ENCODE results near the gene EXTL2. TPM values are rescaled to one million over a fixed set of nuclear protein-coding genes. Genes with fewer than 3 reads are reported as not detected.

EXTL2 gene
- total RNA-seq, 1 experiment from 2014 or later, result 21.1 TPM

DNA sequence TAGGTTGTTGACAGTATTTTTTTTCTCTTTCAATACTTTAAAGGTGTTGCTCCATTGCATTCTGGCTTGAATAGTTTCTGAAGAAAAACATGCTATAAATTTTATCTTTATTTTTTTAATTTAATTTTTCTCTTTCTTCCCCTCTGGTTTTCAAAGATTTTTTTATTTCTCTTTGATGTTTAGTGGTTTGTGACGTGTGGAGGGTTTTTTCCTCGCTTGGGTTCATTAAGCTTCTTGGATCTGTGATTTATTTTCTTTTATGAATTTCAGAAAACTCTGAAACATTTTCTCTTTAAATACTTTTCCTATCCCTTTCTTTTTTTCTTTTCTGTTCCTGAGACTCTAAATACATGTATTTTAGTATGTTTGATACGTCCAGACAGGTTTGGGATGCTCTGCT lies 10.5 kb upstream of the EXTL2 start:
- H3K9ac ChIP-seq (ENCODE audit: low read length), result no peak overlapping the region
- H3K4me3 ChIP-seq (replicated peaks in 1 of 2; ENCODE audit: low read depth in 1 of 2, low read length in 2 of 2), result no peak overlapping the region
- H3K4me1 ChIP-seq (ENCODE audit: control insufficient read depth in 1 of 2, insufficient read depth in 2 of 2, low read length in 2 of 2), result no peaks in the 10 kb centered on the region
- ChIA-PET CTCF (no interaction called here), POLR2A (no interaction called here), RAD21 (ENCODE audit: low non-redundant PET in 1 of 2, low total read pairs in 2 of 2, uncharacterized antibody in 2 of 2, unreplicated experiment in 2 of 2) (no interaction called here)
- H3K9me3 ChIP-seq (ENCODE audit: control insufficient read depth in 1 of 2, insufficient read depth in 1 of 2, low read depth in 1 of 2, low read length in 2 of 2), result no peaks in the 10 kb centered on the region; a peak in 1 of 4 replicates
- TF ChIP-seq SP1 (IDR thresholded peaks at IDR 0.05; ENCODE audit: low read depth) (no peak), EZH2 (IDR thresholded peaks at IDR 0.05) (no peak), FOSL1 (IDR thresholded peaks at IDR 0.05; ENCODE audit: low read depth) (no peak), CBX3 (IDR thresholded peaks at IDR 0.05; ENCODE audit: low read depth) (no peak), ZNF274 (IDR thresholded peaks at IDR 0.05; ENCODE audit: low read depth, low read length) (no peak), EGR1 (IDR thresholded peaks at IDR 0.05; ENCODE audit: low read depth) (no peak), EZH2phosphoT487 (IDR thresholded peaks at IDR 0.05; ENCODE audit: borderline replicate concordance) (no peak), SRF (IDR thresholded peaks at IDR 0.05; ENCODE audit: low read depth) (no peak), YY1 (IDR thresholded peaks at IDR 0.05; ENCODE audit: extremely low read depth, insufficient replicate concordance, low read depth, low read length) (no peak)
- TF ChIP-seq, protein P1, sequence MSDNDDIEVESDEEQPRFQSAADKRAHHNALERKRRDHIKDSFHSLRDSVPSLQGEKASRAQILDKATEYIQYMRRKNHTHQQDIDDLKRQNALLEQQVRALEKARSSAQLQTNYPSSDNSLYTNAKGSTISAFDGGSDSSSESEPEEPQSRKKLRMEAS (IDR thresholded peaks at IDR 0.05), result no peak
- H3K9me2 ChIP-seq (ENCODE audit: insufficient read depth), result no peaks in the 10 kb centered on the region
- ATAC-seq (no peak), DNase-seq (ENCODE audit: low read depth, low spot score) (no peak)
- peaks cover 14 to 16% of the 10 kb centered on the region in 2 experiments for H3K36me3 ChIP-seq (ENCODE audit: control insufficient read depth in 1 of 2, insufficient read depth in 2 of 2, low read length in 2 of 2)
- no peaks in the 10 kb centered on the region for H4K20me1 ChIP-seq (ENCODE audit: insufficient read depth)
- no peak overlapping the region for H3K27ac ChIP-seq (ENCODE audit: low read depth, low read length)
- peaks cover 22% of the 10 kb centered on the region for H3K79me2 ChIP-seq (ENCODE audit: insufficient read depth, low read length)
- intact Hi-C loops (cut with micrococcal nuclease), result no loop called here
- no peak overlapping the region for H3K4me2 ChIP-seq (ENCODE audit: low read length)
- no peak overlapping the region for H2AFZ ChIP-seq (ENCODE audit: low read depth, low read length, poor library complexity, severe bottlenecking)
- BruUV-seq (replicated peaks), result no TSS peak
- H3K27me3 ChIP-seq (ENCODE audit: insufficient read depth, low read length), result no peaks in the 10 kb centered on the region

DNA sequence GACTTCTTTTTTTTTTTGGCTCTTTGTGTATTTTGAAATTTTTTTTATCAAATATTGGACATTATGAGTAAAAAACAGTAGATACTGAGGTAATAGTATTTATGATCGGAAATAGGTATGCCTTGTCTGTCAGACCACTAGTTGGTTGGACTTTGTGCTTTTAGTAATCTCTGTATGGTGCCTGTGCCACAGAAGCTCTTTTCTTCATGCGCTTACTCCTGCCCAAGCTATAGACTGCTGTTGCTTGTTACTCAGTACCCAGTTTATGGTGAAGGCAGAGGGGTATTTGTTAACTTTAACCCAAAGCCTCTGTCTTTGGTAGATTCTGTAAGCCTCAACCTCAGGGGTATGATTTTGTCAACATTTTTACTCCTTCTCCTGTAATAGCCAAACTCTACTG lies 9.9 kb upstream of the EXTL2 start:
- no TSS peak for BruUV-seq (replicated peaks)
- Histone ChIP-seq H3K36me3 (ENCODE audit: control insufficient read depth in 1 of 2, insufficient read depth in 2 of 2, low read length in 2 of 2) (peaks cover 17% of the 10 kb centered on the region in 2 experiments), H4K20me1 (ENCODE audit: insufficient read depth) (no peaks in the 10 kb centered on the region), H3K4me3 (replicated peaks in 1 of 2; ENCODE audit: low read depth in 1 of 2, low read length in 2 of 2) (no peak overlapping the region), H3K4me2 (ENCODE audit: low read length) (no peak overlapping the region), H3K27me3 (ENCODE audit: insufficient read depth, low read length) (no peaks in the 10 kb centered on the region), H3K79me2 (ENCODE audit: insufficient read depth, low read length) (peaks cover 26% of the 10 kb centered on the region), H2AFZ (ENCODE audit: low read depth, low read length, poor library complexity, severe bottlenecking) (no peak overlapping the region), H3K9ac (ENCODE audit: low read length) (no peak overlapping the region), H3K27ac (ENCODE audit: low read depth, low read length) (no peak overlapping the region), H3K4me1 (ENCODE audit: control insufficient read depth in 1 of 2, insufficient read depth in 2 of 2, low read length in 2 of 2) (no peaks in the 10 kb centered on the region), H3K9me2 (ENCODE audit: insufficient read depth) (no peaks in the 10 kb centered on the region), H3K9me3 (ENCODE audit: control insufficient read depth in 1 of 2, insufficient read depth in 1 of 2, low read depth in 1 of 2, low read length in 2 of 2) (no peaks in the 10 kb centered on the region; a peak in 1 of 4 replicates)
- ATAC-seq (no peak), DNase-seq (ENCODE audit: low read depth, low spot score) (no peak)
- ChIA-PET RAD21 (ENCODE audit: low non-redundant PET in 1 of 2, low total read pairs in 2 of 2, uncharacterized antibody in 2 of 2, unreplicated experiment in 2 of 2) (no interaction called here), CTCF (no interaction called here), POLR2A (no interaction called here)
- intact Hi-C loops (cut with micrococcal nuclease), result no loop called here
- TF ChIP-seq SIN3A (IDR thresholded peaks at IDR 0.05; ENCODE audit: low read depth), result no peak
- no peak for TF ChIP-seq TCF7L2 (IDR thresholded peaks at IDR 0.05; ENCODE audit: borderline replicate concordance, extremely low read depth, insufficient read depth, insufficient read length)
- no peak for TF ChIP-seq CEBPB (IDR thresholded peaks at IDR 0.05; ENCODE audit: low read depth)
- no peak for TF ChIP-seq EZH2 (IDR thresholded peaks at IDR 0.05)
- no peak for TF ChIP-seq ZNF274 (IDR thresholded peaks at IDR 0.05; ENCODE audit: low read depth, low read length)
- no peak for TF ChIP-seq SP1 (IDR thresholded peaks at IDR 0.05; ENCODE audit: low read depth)
- no peak for TF ChIP-seq ZFX (IDR thresholded peaks at IDR 0.05)
- no peak for TF ChIP-seq POLR2A (IDR thresholded peaks at IDR 0.05; ENCODE audit: borderline replicate concordance, extremely low read depth, insufficient read depth, insufficient read length)
- TF ChIP-seq JUND (IDR thresholded peaks at IDR 0.05), result no peak
- no peak for TF ChIP-seq YY1 (IDR thresholded peaks at IDR 0.05; ENCODE audit: extremely low read depth, insufficient replicate concordance, low read depth, low read length)
